ENCODE measurements around the gene SOX14.

Gene SOX14

DNA sequence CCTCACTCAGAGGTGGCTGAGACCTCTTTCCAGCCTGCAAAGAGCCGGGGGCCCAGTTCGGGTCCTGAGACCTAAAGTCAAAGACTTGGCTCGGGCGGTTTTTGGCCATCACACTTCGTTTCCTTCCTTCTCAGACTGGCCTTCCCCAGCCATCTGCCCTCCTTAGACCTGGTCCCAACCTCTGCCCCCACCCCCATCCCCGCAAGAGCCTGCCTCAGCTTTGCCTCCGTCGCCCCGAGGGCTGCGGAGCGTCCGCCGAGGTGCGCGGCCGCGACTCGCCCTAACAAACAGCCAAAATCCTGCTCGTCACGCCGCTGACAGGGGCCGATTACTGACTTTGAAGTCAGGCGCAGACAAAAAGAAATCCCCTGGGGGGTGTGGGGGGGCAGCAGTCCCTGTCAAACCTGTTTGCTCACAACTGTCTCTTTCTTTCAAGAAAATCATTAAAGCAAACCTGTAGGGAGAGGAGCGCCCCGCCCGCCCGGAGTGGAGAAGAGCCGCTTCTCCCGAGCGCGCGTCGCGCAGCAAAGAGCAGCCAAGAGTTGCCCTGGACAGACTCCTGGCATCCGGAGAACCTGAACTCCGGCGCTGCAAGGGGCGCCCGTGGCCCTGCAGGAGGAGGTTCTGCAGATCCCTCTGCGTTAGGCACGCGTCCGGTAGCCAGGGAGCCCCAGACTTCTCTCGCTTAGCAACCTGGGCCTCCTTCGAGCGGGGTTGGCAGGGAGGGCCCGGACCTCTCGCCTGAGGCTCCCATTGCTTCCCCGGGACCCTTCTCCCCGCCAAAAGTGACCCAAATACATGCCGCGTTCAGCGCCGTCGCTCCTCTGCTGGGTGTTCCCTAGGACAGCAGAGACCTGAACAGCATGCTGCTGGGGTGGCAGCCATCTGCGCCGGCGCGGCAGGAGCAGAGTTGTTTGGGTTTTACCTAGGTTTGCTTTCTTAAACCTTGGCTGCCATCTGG is 4.5 kb downstream of the SOX14 start:
- no peak overlapping the region for H3K4me3 ChIP-seq (ENCODE audit: control insufficient read depth, low read depth, low read length)
- TF ChIP-seq, protein P1, sequence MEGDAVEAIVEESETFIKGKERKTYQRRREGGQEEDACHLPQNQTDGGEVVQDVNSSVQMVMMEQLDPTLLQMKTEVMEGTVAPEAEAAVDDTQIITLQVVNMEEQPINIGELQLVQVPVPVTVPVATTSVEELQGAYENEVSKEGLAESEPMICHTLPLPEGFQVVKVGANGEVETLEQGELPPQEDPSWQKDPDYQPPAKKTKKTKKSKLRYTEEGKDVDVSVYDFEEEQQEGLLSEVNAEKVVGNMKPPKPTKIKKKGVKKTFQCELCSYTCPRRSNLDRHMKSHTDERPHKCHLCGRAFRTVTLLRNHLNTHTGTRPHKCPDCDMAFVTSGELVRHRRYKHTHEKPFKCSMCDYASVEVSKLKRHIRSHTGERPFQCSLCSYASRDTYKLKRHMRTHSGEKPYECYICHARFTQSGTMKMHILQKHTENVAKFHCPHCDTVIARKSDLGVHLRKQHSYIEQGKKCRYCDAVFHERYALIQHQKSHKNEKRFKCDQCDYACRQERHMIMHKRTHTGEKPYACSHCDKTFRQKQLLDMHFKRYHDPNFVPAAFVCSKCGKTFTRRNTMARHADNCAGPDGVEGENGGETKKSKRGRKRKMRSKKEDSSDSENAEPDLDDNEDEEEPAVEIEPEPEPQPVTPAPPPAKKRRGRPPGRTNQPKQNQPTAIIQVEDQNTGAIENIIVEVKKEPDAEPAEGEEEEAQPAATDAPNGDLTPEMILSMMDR (conservative IDR thresholded peaks at IDR 0.05; ENCODE audit: control insufficient read depth, insufficient read depth, low read depth, low read length) = no peak
- no peak for DNase-seq (ENCODE audit: low read depth)

DNA sequence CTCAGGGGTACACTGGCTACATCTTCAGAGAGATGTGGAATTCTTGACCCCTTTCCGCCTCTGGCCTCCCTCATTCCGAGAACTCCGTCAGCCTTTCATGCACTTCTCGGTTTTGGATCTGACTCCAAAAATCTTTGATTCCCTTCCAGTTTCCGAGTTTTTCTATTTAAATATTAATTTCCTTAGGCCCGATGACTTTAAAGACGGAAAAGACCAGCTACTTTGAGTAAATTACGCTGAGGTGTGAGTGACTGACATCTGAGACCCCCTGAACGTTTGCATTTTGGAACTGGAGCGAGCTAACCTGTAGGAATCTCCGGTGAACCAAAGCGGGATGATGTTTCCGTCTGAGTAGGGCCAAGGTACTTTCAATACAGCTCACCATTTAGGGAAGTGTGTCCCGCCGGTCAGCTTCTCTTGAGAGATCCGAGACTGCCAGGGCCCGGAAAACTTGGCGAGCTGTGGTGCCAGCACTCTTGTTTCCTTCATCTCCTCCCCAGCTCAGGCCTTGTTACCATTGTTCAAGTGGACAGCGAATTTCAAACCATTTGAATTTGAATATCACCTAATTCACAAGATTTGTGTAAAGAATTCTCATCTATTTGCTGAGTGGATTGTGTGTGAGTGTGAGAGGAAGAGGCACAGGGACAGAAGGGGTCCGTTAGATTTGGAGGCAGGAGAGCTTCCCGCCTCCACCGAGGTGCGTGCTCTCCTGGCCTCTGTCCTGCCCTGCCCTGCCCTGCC is 5.4 kb downstream of the SOX14 start:
- no peak for DNase-seq (ENCODE audit: low read depth)
- no peak overlapping the region for H3K4me3 ChIP-seq (ENCODE audit: control insufficient read depth, low read depth, low read length)
- TF ChIP-seq, protein P1 (conservative IDR thresholded peaks at IDR 0.05; ENCODE audit: control insufficient read depth, insufficient read depth, low read depth, low read length) = no peak

DNA sequence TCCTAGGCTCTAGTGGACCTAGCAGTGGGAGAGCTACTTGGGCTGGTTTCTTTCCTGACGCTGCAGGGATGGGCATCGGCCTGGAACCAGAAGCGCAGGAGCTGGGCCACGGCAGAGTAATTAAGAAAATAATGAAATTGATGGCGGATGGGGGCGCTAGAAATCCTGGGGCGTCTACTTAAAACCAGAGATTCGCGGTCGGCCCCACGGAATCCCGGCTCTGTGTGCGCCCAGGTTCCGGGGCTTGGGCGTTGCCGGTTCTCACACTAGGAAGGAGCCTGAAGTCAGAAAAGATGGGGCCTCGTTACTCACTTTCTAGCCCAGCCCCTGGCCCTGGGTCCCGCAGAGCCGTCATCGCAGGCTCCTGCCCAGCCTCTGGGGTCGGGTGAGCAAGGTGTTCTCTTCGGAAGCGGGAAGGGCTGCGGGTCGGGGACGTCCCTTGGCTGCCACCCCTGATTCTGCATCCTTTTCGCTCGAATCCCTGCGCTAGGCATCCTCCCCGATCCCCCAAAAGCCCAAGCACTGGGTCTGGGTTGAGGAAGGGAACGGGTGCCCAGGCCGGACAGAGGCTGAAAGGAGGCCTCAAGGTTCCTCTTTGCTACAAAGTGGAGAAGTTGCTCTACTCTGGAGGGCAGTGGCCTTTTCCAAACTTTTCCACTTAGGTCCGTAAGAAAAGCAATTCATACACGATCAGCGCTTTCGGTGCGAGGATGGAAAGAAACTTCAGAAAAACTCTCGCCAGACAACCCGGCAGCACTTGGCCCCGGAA is 6.1 kb downstream of the SOX14 start:
- H3K4me3 ChIP-seq (ENCODE audit: control insufficient read depth, low read depth, low read length) = no peak overlapping the region
- TF ChIP-seq, protein P1 (conservative IDR thresholded peaks at IDR 0.05; ENCODE audit: control insufficient read depth, insufficient read depth, low read depth, low read length) = no peak

DNA sequence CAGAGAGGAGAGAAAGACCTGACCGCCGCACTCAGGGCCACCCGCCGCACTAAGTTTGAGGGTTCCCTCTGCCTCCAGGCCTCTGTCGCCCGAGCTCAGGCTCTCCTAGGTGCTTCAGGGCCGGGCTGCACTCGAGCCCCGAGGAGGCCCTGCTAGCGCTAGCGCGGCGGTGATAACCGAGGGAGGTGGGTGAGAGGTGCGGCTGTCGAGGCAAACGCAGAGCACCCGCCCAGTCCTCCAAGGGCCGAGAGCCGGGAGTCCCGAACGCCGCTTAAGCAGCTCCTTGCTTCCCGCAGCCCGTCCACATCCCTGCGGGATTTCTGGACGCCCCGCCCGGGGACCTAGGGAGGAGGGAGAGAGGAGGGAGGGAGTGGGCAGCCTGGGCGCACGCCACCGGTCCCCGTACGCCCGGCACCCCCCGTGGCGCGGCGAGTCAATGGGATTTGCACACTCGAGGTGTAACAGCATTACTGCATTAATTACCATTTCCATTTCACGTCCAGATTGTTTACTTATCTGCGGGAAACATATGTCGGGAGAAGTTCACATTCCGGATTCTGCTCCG is 6.8 kb downstream of the SOX14 start:
- TF ChIP-seq, protein P1 (conservative IDR thresholded peaks at IDR 0.05; ENCODE audit: control insufficient read depth, insufficient read depth, low read depth, low read length) = no peak
- no peak for DNase-seq (ENCODE audit: low read depth)
- no peak overlapping the region for H3K4me3 ChIP-seq (ENCODE audit: control insufficient read depth, low read depth, low read length)

More for the DNA sequence above, 6.1 kb downstream of the SOX14 start:
- no peak for DNase-seq (ENCODE audit: low read depth)

DNA sequence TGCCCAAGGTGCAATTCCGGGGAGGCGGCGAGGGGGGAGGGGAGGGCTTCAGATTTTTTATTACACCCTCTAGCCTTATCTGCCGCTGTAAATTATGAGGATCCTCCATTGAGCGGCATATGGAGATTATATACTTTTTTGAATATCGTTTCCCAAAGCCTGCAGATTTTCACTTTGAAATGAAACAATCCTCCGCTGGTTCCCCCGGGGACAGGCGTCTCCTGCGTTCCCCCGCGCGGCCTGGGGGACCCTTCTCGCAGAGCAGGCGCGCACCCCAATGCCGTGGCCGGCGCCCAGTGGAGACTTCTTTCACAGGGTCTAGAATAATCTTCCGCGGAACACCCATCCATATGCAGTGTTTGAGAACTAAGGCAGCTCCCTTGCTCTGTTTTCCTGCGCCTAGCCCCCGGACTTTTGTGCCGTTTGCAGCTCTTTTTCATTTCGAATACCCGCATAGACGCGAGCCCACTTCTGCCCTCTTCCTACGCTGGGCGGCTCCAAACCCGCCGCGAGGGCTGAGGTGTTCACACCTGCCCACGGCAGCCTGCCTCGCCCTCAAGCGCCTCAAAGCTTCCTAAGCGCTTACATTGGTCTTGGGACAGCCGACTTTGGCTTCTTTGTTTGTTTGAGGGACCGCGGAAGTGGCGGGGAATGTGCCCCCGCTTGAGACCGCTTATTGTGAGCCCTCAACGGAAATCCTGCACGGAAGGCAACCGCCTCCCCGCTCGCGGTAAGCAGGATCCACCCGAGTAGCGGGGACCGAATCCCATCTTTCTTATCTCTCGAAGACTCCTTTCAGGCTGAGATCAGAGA is 7.5 kb downstream of the SOX14 start:
- TF ChIP-seq, protein P1 (conservative IDR thresholded peaks at IDR 0.05; ENCODE audit: control insufficient read depth, insufficient read depth, low read depth, low read length) = no peak
- DNase-seq (ENCODE audit: low read depth) = no peak
- H3K4me3 ChIP-seq (ENCODE audit: control insufficient read depth, low read depth, low read length) = no peak overlapping the region

Measured in fibroblast of mammary gland (primary cell).